EL (cell line): ENCODE data around the gene EDN3.

Experiments
- DNase-seq: peaks from one replicate; pipeline ENCODE4 v3.0.0-alpha.2; 2016

EDN3 gene

DNA sequence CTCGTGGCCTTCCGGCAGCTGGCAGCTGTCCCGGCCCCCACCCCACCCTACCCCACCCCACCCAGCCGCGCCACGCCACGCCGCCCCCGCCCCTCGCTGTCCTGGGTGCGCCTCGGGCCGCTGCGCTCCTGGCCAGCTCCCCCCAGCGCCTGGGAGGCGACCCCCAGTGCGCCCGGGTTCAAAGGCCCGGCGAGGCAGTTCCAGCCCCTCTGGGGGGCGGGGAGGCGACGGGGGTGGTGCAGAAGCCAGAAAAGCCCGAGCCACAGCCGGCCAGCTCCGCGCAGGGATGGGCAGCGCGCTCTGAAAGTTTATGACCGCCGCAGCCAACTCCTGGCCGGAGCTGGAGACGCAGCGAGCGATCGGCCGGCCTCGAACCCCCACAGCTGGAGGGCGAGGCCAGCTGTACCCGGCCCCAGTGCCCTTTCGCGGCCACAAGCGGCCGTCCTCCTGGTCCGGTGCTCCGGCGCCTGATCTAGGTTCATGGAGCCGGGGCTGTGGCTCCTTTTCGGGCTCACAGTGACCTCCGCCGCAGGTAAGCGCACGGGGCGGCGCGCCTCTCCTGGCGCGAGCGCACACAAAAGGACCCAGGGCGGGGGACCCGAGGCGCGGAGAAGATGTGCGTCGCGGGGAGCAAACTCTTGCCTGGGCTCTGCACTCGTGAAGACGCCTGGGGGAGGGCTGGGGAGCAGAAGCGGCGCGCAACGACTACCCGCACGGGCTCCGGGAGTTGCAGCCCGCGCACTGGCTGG, at the start of gene EDN3:
Gene EDN3, plus strand, starts transcription at position 279 of the 749 bp plus-strand sequence. Its CDS starts 202 bp downstream, at position 481.
- no peak for DNase-seq

DNA sequence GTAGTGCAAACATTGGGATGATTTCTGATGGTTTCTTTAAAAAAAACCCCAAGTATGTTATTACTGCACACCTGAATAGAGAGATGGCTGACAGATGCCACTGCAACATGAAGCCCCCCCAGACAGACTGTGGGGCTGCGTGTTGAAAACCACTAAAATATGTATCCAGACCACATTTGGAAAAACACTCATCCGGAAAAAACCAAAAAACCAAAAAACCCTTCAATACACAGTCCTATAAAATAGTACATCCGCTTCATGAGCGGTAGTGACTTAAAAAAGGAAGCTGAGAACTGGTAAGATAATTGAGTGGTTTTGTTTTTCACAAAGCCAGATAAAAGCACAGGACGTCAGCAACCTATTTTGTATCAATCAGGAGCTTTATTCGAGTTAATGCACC, 47.1 kb upstream of the EDN3 start:
- no peak for DNase-seq

- DNase-seq = no peak
These were observed 46.6 kb upstream of the EDN3 start for GRCh38 chr20:59253779-59254319.

GRCh38 chr20:59255256-59255655, 45.2 kb upstream of the EDN3 start:
- DNase-seq = no peak

DNA sequence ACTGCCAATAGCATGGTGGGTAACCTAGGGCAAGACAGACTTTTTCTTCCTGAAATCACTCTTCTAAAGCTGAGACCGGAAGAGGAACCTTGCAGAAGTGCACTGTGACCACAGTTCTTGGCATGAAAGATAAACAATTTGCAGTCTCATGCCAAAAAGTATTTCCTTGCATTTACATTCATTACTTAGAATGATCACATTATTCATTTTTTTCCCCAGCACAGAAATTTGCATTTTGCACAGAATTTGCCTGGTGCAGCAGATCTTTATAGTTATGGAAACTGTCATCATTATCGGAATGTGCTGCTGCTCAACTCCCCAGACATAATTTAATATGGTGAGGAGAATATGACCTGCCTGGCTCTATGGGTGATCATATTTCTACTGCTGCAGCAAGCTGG, 42.2 kb upstream of the EDN3 start:
- no peak for DNase-seq

DNA sequence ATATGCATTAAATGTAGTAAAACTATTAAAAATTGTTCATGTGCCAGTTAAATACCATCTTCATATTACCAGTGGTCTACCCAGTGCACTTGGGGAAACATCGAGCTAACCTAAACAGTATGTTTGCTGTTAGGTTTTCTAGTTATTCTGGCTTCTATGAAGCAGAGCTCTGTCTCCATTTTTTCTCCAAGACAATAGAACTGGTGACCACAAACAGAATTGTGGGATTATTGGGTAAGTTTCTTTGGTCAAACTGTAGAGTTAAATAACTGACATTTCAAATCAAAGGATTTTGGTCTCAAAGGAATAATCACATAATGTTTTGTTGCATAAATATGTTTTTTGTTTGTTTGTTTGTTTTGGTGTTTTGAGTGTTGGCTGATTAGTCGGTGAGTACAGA, 40.5 kb upstream of the EDN3 start:
- no peak for DNase-seq

GRCh38 chr20:59265298-59265697, 35.1 kb upstream of the EDN3 start:
- DNase-seq = no peak

GRCh38 chr20:59268870-59269269, 31.5 kb upstream of the EDN3 start:
- DNase-seq = no peak

- no peak for DNase-seq
These were observed 30.9 kb upstream of the EDN3 start for GRCh38 chr20:59269411-59270025.

DNA sequence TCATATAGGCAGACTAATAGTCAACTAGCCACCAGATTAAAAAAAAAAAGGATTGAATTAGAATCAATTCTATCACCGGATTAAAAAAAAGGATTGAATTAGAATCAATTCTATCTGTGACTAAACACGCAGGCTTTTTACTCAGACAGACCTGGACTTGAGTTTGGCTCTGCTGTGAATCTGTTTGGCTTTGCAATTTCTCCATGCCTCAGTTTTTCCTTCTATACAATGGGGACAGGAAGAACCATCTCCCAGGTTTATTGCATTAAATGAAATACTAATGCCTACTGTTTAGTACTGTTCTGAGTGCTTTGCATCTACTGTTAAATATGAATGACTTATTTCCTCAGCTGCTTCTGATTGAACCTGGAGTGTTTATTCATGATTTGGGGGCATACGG, 30.0 kb upstream of the EDN3 start:
- DNase-seq = no peak

GRCh38 chr20:59273739-59274357, 26.6 kb upstream of the EDN3 start:
- DNase-seq = no peak

GRCh38 chr20:59276938-59277337, 23.5 kb upstream of the EDN3 start:
- DNase-seq = no peak

DNA sequence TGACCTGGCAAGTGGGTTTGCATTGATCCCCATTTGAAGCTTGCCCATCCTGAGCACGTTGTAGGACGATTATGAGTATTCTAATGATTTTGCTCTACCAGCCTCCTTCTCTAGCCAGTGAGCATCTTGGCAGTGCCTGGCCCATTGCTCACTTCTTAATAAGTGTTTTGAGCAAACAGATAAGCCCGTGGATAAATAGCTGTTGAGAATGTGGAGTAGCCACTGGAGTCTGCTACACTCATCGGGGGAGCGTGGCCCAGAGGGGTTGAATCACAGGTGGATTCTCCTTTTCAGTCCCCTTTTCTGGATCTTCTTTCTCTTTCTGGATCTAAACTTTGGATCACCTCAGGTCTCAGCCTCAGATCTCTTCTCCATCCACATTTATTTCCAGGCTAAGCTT, 15.9 kb upstream of the EDN3 start:
- no peak for DNase-seq

DNA sequence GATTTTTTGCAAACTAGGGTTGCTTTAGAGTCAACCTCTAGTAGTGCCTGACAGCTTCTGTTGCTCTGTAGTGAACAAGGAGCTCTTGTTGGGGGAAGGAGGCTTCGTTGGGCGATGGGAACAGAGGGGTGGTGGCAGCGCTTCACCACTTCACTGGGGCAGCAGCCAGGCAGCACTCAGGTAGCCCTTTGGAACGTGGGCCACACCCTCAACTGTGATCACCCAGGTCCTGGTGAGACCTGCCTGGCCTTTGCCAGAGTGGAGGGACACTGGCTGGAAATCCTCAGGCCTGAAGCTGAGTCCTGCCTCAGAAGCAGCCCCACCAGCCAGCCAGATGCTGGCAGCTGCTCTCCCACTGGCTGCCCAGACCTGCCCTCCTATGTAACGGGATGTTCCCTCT, 10.4 kb upstream of the EDN3 start:
- no peak for DNase-seq

DNA sequence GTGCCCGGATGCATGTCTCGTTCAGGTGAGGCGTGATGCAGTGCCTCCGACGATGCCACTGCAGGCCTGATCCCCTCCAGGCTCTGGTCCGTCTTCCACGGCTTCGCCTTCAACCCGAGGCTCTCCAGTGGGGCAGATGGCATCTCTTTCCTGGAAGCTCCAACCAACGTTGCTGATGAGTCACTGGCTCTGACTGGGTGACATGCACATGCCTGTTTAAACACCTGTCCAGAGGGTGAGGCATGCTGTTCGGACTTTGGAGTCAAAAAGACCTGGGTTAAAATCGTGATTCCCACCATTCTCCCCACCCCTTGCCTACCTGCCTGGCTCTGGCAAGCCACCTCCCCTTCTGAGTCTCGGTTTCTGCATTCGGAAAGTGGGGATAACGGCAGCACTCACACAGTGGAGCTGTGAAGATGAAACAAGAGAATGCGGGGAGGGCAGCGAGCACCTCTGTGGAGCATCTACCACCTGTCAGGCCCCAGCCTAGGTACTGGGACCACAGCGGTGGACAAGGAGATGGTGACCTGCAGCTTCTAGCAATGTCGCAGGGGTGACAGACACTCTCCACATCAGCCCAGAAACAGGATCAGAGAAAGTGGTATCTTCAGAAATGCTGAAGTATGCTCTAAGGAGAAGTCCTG, 8.5 kb upstream of the EDN3 start:
- no peak for DNase-seq

GRCh38 chr20:59295531-59295930, 4.9 kb upstream of the EDN3 start:
- DNase-seq = no peak

DNA sequence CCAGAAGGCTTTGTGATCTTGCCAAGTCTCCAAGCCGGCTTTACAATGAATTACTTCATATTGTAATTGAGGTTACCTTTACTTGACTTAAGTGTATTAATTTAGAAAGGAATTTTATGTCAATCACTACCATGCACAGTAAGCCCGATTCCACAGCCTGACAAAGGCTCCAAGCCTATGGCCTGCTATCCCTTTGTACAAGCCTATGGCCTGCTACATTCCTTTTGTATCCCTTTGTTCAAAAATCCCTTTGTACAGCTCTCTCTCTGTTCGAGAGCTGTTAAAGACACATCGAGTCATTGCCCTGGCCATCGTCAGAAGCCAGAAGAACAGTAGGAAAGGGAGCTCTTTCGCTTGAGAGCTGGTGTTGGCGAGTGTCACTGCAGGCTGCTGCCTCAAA, 2.7 kb upstream of the EDN3 start:
- no peak for DNase-seq

GRCh38 chr20:59299945-59300332, 472 bp upstream of the EDN3 start:
- DNase-seq = no peak

DNA sequence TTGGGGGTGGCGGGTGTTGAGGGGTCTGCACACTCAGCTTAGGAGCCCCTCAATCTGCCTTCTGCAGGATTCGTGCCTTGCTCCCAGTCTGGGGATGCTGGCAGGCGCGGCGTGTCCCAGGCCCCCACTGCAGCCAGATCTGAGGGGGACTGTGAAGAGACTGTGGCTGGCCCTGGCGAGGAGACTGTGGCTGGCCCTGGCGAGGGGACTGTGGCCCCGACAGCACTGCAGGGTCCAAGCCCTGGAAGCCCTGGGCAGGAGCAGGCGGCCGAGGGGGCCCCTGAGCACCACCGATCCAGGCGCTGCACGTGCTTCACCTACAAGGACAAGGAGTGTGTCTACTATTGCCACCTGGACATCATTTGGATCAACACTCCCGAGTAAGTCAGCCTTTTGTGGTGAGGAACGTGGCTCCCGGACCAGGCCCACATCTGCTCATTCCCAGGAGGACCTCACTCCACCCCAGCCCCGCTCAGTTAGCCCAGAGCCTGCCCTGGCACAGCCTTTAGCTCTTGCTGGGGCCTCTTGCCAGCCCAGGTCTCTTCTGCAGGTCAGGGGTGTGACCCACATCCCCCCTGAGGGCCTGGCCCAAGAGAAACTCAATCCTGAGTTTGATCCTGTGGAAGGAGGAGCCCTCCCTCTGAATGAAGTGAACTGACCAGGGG, 1.1 kb downstream of the EDN3 start:
- DNase-seq = no peak

DNA sequence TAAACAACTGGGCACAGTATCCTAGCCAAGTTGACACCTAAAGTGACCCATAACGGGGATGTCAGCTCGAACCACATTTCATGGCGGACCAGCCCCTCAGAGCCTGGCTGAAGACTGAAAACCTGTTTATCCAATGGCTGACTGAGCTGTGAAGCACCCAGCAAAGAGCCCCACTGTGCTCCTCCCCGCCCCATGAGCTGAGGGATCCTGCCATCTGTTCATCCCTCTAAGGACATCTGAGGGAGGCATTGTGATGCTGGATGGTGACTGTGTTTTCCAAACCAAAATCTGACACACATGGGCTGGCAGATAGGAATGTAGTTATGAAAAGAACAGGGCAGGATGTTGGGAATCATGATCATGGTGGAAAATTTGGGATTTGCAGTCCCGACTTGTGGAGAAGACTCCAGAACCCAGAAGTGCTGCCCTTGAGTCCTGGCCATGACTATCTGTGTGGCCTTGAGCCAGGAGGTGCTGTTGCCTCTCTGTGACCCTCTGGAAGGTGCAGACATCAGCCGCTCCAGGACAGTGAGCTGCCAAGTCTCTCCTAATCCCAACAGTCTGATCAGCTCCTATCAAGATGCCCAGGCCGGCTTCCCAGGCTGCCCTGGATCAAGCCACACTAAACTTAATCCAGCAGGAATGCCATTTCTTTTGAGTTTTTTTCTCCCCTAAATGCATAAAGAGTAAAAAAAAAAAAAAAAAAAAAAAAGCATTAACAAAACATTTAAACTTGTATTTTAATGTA, 5.7 kb downstream of the EDN3 start:
- DNase-seq = no peak

GRCh38 chr20:59307270-59307669, 6.9 kb downstream of the EDN3 start:
- no peak for DNase-seq

GRCh38 chr20:59308493-59309201, 8.2 kb downstream of the EDN3 start:
- no peak for DNase-seq
